ENCODE results near the gene PAM. TPM values are rescaled to one million over a fixed set of nuclear protein-coding genes. Genes with fewer than 3 reads are reported as not detected.
"Not testable (repeated sequence)": the region's sequence is repeated elsewhere in the genome, so short reads cannot be mapped to it uniquely, and the experiment has no call there.

The PAM gene
- total RNA-seq, 1 donor from 2014 or later = 227 TPM

DNA sequence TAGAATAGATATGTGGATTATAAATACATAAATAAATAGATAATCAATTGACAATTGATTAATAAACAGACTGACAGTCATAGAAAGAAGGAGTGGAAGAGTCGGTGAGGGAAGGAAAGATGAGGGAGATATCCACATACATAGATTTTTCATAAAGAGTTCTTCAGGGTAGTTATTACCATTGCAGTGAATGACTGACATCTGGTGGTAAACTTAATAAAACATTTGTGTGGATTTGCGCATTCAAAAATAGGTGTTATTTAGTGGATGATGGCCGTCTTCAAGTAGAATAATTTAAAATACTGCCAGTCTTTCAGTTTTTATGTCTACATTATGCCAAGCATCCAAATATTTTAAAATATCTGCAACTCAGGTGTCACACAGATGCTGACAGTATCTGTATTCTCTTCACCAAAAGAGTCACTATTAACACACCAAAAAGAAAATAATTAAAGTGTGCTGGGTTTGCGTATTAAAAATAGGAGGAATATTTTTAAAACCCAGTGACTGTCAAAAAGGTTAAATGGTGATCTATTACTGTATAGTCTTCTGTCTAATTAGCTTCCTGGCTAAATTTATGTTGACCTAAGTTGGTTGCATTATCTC, 286.1 kb downstream of the PAM start:
- TF ChIP-seq, protein P1, sequence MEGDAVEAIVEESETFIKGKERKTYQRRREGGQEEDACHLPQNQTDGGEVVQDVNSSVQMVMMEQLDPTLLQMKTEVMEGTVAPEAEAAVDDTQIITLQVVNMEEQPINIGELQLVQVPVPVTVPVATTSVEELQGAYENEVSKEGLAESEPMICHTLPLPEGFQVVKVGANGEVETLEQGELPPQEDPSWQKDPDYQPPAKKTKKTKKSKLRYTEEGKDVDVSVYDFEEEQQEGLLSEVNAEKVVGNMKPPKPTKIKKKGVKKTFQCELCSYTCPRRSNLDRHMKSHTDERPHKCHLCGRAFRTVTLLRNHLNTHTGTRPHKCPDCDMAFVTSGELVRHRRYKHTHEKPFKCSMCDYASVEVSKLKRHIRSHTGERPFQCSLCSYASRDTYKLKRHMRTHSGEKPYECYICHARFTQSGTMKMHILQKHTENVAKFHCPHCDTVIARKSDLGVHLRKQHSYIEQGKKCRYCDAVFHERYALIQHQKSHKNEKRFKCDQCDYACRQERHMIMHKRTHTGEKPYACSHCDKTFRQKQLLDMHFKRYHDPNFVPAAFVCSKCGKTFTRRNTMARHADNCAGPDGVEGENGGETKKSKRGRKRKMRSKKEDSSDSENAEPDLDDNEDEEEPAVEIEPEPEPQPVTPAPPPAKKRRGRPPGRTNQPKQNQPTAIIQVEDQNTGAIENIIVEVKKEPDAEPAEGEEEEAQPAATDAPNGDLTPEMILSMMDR (IDR thresholded peaks at IDR 0.05) = peak; percentile 50
- no peaks in the 10 kb centered on the region for H3K36me3 ChIP-seq
- DNase-seq = no peak
- no peak overlapping the region for H3K27ac ChIP-seq
- no peaks in the 10 kb centered on the region for H3K27me3 ChIP-seq
- intact Hi-C loops (cut with DNase I) = no loop called here
- ATAC-seq = no peak
- H3K4me1 ChIP-seq = no peaks in the 10 kb centered on the region
- no peaks in the 10 kb centered on the region for H3K9me3 ChIP-seq
- H3K4me3 ChIP-seq = no peak overlapping the region

DNA sequence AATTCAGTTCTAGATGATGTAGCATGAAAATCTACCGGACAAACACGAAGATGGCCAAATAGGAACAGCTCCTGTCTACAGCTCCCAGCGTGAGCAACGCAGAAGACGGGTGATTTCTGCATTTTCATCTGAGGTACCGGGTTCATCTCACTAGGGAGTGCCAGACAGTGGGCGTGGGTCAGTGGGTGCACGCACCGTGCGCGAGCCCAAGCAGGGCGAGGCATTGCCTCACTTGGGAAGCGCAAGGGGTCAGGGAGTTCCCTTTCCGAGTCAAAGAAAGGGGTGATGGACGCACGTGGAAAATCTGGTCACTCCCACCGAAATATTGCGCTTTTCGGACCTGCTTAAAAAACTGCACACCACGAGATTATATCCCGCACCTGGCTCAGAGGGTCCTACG, 291.6 kb downstream of the PAM start:
- ATAC-seq; H3K4me1 ChIP-seq; H3K4me3 ChIP-seq; H3K27me3 ChIP-seq; H3K27ac ChIP-seq; H3K9me3 ChIP-seq; DNase-seq; intact Hi-C loops (cut with DNase I); H3K36me3 ChIP-seq: not testable (repeated sequence)

DNA sequence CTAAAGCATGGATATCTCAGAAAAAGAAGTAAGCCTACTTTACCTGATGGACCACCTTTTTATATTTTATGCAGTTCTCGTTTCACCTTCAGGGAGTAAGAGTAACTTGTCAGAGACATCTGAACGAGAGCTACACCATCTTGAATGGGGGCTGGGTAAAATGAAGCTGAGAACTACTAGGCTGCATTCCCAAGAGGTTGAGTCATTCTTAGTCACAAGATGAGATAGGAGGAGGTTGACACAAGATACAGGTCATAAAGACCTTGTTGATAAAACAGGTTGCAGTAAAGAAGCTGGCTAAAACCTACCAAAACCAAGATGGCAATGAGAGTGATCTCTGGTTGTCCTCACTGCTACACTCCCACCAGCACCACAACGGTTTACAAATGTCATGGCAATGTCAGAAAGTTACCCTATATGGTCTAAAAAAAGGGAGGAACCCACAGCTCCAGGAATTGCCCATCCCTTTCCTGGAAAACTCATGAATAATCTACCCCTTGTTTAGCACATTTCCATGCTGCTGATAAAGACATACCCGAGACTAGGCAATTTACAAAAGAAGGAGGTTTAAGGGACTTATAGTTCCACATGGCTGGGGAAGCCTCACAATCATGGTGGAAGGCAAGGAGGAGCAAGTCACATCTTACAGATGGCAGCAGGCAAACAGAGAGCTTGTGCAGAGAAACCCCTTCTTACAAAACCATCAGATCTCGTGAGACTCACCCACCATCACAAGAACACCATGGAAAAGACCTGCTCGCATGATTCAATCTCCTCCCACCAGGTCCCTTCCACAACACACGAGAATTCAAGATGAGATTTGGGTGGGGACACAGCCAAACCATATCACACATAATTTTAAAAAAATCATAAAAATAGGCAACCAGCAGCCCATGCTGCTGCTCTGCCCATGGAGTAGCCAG, 302.4 kb downstream of the PAM start:
- ATAC-seq = no peak

DNA sequence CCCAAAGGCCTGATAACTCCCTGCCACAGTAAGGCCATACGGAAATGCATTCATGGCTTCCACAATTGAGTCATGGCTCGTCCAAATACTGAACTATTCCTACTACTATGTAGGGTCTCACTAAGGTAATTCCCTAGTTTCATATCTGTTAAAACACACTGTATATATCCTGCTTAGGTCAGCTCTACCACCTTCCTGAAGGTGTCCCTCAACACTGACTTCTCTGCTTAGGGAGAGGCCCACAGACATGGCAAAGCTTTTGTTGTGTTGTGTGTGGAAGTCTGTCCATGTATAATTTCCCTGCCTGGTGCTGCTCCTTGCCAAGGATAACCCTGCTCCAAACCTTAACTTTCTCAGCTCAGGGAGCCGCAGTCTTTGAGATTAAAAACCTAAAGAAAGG, 304.4 kb downstream of the PAM start:
- no peaks in the 10 kb centered on the region for H3K4me1 ChIP-seq
- H3K27ac ChIP-seq = no peak overlapping the region
- ATAC-seq (no peak), DNase-seq (no peak)
- no peaks in the 10 kb centered on the region for H3K27me3 ChIP-seq
- intact Hi-C loops (cut with DNase I) = no loop called here
- no peak overlapping the region for H3K4me3 ChIP-seq
- no peaks in the 10 kb centered on the region for H3K36me3 ChIP-seq
- TF ChIP-seq, protein P1 (IDR thresholded peaks at IDR 0.05) = no peak
- no peaks in the 10 kb centered on the region for H3K9me3 ChIP-seq

More for the DNA sequence above, 302.4 kb downstream of the PAM start:
- intact Hi-C loops (cut with DNase I) = no loop called here
- no peak overlapping the region for H3K27ac ChIP-seq
- H3K4me1 ChIP-seq = no peaks in the 10 kb centered on the region
- no peak for DNase-seq
- H3K27me3 ChIP-seq = no peaks in the 10 kb centered on the region
- TF ChIP-seq, protein P1 (IDR thresholded peaks at IDR 0.05) = no peak
- H3K36me3 ChIP-seq = no peaks in the 10 kb centered on the region
- H3K4me3 ChIP-seq = no peak overlapping the region
- H3K9me3 ChIP-seq = no peaks in the 10 kb centered on the region

DNA sequence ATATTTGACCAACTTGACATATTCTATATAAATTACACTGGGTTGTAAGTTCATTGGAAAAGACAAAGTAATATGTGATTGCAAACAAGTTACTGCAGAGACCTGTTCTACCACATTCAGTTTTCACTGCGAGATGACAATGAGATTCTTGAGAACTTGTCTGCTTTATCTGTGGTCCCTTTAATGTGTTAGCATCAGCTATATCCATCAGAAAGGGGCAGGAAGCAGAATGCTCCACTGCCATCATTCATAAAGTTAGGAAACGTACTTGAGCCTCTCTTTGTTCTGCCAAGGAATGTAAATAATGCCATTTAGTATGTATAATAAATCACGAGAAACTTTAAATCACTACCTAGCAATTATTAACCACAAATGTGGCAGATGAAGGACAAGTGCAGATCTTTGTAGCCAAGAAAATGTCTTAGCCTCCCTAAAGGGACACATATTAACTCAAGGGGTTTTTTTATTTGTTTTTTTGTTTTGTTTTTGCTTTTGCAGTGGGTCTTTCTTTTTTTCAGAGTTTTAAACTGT, 305.4 kb downstream of the PAM start:
- intact Hi-C loops (cut with DNase I) = no loop called here
- no peaks in the 10 kb centered on the region for H3K9me3 ChIP-seq
- H3K27me3 ChIP-seq = no peaks in the 10 kb centered on the region
- ATAC-seq = no peak
- TF ChIP-seq, protein P1 (IDR thresholded peaks at IDR 0.05) = no peak
- no peak for DNase-seq
- no peaks in the 10 kb centered on the region for H3K36me3 ChIP-seq
- no peak overlapping the region for H3K4me3 ChIP-seq
- H3K27ac ChIP-seq = no peak overlapping the region
- no peaks in the 10 kb centered on the region for H3K4me1 ChIP-seq

DNA sequence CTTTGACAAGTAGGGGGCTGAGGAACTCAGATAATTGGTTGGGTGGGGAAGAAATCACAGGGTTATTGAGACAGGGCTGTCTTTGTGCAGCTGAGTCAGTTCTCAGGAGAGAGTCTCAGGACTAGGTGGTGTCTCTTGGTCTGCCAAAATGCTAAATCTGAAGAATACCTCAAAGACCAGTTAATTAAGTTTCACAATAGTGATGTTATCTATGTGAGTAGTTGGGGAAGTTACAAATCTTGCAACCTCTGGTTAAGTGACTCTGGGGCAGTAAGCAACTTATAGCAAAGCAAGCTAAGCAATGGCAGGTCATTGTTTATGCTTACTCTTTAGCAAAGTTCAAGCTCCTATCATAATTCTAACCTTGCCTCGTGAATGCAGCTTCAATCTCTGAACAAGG, 311.2 kb downstream of the PAM start:
- DNase-seq (no peak), ATAC-seq (no peak)
- no peaks in the 10 kb centered on the region for H3K4me1 ChIP-seq
- H3K4me3 ChIP-seq = no peak overlapping the region
- H3K9me3 ChIP-seq = no peaks in the 10 kb centered on the region
- TF ChIP-seq, protein P1 (IDR thresholded peaks at IDR 0.05) = no peak
- H3K36me3 ChIP-seq = no peaks in the 10 kb centered on the region
- H3K27ac ChIP-seq = no peak overlapping the region
- H3K27me3 ChIP-seq = no peaks in the 10 kb centered on the region
- intact Hi-C loops (cut with DNase I) = no loop called here

DNA sequence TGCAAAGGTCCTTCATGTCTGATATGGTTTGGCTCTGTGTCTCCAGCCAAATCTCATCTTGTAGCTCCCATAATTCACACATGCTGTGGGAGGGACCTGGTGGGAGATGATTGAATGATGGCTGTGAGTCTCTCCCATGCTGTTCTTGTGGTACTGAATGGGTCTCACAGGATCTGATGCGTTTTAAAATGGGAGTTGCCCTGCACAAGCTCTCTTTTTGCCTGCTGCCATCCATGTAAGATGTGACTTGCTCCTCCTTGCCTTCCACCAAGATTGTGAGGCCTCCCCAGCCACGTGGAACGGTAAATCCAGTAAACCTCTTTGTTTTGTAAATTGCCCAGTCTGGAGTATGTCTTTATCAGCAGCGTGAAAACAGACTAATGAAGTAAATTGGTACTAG, 318.4 kb downstream of the PAM start:
- intact Hi-C loops (cut with DNase I); ATAC-seq: not testable (repeated sequence)
- peaks cover 29% of the 10 kb centered on the region for H3K9me3 ChIP-seq

More for the DNA sequence above, 318.4 kb downstream of the PAM start:
- H3K36me3 ChIP-seq, H3K4me1 ChIP-seq, H3K27ac ChIP-seq, H3K27me3 ChIP-seq, H3K4me3 ChIP-seq, DNase-seq: not testable (repeated sequence)

All from upper lobe of right lung (tissue), 1 donor.